Stimulated activated CD8-positive, alpha-beta memory T cell treated with anti-CD3 and anti-CD28 coated beads, Interleukin-12 subunit alpha, Interleukin-12 subunit beta, amount 100 ng/mL, for 1 hour (primary cell): ENCODE measurements around the gene SH3TC1.

Source experiments
- DNase-seq: peaks from one replicate; pipeline ENCODE4 v3.0.0-alpha.2; 2020; ENCODE audit warnings: low read depth

The SH3TC1 gene

GRCh38 chr4:8242782-8243560 is 43.9 kb downstream of the SH3TC1 start:
- DNase-seq, result no peak

- no peak for DNase-seq
Measured at GRCh38 chr4:8244001-8244757, 45.1 kb downstream of the SH3TC1 start.

- DNase-seq, result no peak
Measured at GRCh38 chr4:8244931-8245460, 45.9 kb downstream of the SH3TC1 start.

- no peak for DNase-seq
Measured at GRCh38 chr4:8245884-8246833, 47.1 kb downstream of the SH3TC1 start.

GRCh38 chr4:8247047-8247930 is 48.2 kb downstream of the SH3TC1 start:
- DNase-seq, result no peak

GRCh38 chr4:8248091-8248490 is 49.0 kb downstream of the SH3TC1 start:
- no peak for DNase-seq

GRCh38 chr4:8250227-8250626 is 51.1 kb downstream of the SH3TC1 start:
- DNase-seq, result no peak

- DNase-seq, result no peak
Measured at GRCh38 chr4:8250637-8251036, 51.5 kb downstream of the SH3TC1 start.

- no peak for DNase-seq
Measured at GRCh38 chr4:8251110-8251883, 52.2 kb downstream of the SH3TC1 start.

- no peak for DNase-seq
Measured at GRCh38 chr4:8252301-8253173, 53.4 kb downstream of the SH3TC1 start.

- DNase-seq, result no peak
Measured at GRCh38 chr4:8254076-8254475, 55.0 kb downstream of the SH3TC1 start.

GRCh38 chr4:8255698-8256441 is 56.8 kb downstream of the SH3TC1 start:
- no peak for DNase-seq

- DNase-seq, result no peak
Measured at GRCh38 chr4:8257854-8258253, 58.8 kb downstream of the SH3TC1 start.

- DNase-seq, result no peak
Measured at GRCh38 chr4:8258552-8259212, 59.6 kb downstream of the SH3TC1 start.

- no peak for DNase-seq
Measured at GRCh38 chr4:8259743-8260430, 60.8 kb downstream of the SH3TC1 start.

- no peak for DNase-seq
Measured at GRCh38 chr4:8260656-8261111, 61.6 kb downstream of the SH3TC1 start.

- no peak for DNase-seq
Measured at GRCh38 chr4:8261851-8262535, 62.9 kb downstream of the SH3TC1 start.
